ENCODE data around the gene NATD1.

DNA sequence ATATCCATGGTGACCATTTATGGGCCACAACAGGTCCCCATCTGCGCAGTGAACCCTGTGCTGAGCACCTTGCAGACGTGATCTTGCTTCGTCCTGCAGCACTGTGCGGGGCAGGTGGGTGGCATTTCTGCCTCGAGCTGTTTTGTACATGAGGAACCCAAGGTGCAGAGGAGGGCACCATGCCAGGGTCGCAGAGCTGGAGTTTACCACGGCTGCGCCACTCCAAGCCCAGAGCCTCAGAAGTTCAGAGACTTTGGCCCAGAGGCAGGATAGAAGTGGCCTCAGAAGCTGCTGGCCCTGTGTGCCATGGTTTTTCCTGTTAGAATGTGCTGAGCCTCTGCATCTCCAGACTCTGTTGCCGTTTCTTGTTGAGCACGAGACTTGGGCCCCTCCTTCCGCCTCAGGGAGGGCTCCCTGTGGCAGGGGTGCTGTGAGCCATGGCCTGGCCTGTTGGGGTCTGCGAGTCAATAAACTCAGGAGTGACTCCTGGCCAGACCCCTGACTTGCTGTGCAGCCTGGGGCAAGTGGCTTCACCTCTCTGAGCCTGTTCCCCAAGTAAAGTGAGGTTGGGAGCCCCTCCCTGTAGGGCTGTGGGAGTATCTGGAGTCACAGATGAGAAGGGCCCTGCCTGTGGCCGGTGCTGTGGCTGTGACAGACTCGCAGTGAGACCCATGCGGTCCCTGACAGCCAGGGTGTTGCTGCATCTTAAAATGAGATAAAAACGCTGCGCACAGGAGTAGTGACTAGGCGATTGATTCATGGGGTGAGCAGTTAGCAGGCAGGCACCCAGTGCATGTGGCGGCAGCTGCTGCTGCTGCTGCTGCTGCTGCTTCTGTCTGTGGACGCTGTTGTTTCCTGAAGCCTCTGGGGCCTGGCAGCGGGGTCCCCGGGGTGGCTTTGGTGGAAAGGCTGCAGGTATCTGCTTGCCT, 43.2 kb upstream of the NATD1 start:
- TF ChIP-seq, protein P1, sequence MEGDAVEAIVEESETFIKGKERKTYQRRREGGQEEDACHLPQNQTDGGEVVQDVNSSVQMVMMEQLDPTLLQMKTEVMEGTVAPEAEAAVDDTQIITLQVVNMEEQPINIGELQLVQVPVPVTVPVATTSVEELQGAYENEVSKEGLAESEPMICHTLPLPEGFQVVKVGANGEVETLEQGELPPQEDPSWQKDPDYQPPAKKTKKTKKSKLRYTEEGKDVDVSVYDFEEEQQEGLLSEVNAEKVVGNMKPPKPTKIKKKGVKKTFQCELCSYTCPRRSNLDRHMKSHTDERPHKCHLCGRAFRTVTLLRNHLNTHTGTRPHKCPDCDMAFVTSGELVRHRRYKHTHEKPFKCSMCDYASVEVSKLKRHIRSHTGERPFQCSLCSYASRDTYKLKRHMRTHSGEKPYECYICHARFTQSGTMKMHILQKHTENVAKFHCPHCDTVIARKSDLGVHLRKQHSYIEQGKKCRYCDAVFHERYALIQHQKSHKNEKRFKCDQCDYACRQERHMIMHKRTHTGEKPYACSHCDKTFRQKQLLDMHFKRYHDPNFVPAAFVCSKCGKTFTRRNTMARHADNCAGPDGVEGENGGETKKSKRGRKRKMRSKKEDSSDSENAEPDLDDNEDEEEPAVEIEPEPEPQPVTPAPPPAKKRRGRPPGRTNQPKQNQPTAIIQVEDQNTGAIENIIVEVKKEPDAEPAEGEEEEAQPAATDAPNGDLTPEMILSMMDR (IDR thresholded peaks at IDR 0.05), result no peak
- TF ChIP-seq POLR2A (IDR thresholded peaks at IDR 0.05), result no peak
